Spinal cord (tissue), 10 donors: ENCODE results near the gene PPP3R1. TPM values are rescaled to one million over a fixed set of nuclear protein-coding genes. Genes with fewer than 3 reads are reported as not detected.

ENCODE experiments used
- DNase-seq, 6 donors: peaks; one replicate each; pipeline versions ENCODE4 v3.0.0 to v3.0.0-alpha.2; 2013 to 2015; ENCODE audit warnings: low spot score in 6 of 6, low read depth in 4 of 6
- H3K27ac ChIP-seq: one replicate; pipeline ENCODE4 v1.5.1; 2013; ENCODE audit warnings: low read depth, low read length, control low read depth
- H3K27me3 ChIP-seq: one replicate; pipeline ENCODE4 v1.6.1; 2013; ENCODE audit warnings: low read length; ENCODE audit not compliant: control insufficient read depth, insufficient read depth
- H3K36me3 ChIP-seq: one replicate; pipeline ENCODE4 v1.6.1; 2013; ENCODE audit warnings: low read length; ENCODE audit not compliant: control insufficient read depth, insufficient read depth
- H3K4me1 ChIP-seq: one replicate; pipeline ENCODE4 v1.6.1; 2013; ENCODE audit warnings: low read length; ENCODE audit not compliant: control insufficient read depth, insufficient read depth
- H3K4me3 ChIP-seq: one replicate; pipeline ENCODE4 v1.5.1; 2013; ENCODE audit warnings: low read depth, low read length, control low read depth
- H3K9me3 ChIP-seq: one replicate; pipeline ENCODE4 v1.6.1; 2013; ENCODE audit warnings: low read length; ENCODE audit not compliant: control insufficient read depth, insufficient read depth
- WGBS: methylation state at CpG from one replicate; pipeline ENCODE4 v1.1.5; 2013; ENCODE audit warnings: missing lambda C conversion rate; ENCODE audit not compliant: insufficient coverage; 5-methylcytosine and 5-hydroxymethylcytosine counted together
- polyA plus RNA-seq, 2 donors: library from polyadenylated mRNA; unstranded; fragments of 120-200 nt; gene quantifications; one replicate each; pipeline ENCODE4 v1.2.1, GENCODE V29; 2013; ENCODE audit not compliant: insufficient read length in 2 of 2
- total RNA-seq, 2 donors: library from RNA; depleted of rRNA in 1 of 2; stranded (reverse); fragments of 120-200 nt in 1 of 2; fragments of >200 nt in 1 of 2; gene quantifications; one replicate each; pipeline versions ENCODE4 v1.2.3 to v1.2.4, GENCODE V29; 2013 to 2014
- donor health status: healthy.

The PPP3R1 gene
- total and polyA plus RNA-seq, 4 donors, result 23.8 to 170 (median 147) TPM

DNA sequence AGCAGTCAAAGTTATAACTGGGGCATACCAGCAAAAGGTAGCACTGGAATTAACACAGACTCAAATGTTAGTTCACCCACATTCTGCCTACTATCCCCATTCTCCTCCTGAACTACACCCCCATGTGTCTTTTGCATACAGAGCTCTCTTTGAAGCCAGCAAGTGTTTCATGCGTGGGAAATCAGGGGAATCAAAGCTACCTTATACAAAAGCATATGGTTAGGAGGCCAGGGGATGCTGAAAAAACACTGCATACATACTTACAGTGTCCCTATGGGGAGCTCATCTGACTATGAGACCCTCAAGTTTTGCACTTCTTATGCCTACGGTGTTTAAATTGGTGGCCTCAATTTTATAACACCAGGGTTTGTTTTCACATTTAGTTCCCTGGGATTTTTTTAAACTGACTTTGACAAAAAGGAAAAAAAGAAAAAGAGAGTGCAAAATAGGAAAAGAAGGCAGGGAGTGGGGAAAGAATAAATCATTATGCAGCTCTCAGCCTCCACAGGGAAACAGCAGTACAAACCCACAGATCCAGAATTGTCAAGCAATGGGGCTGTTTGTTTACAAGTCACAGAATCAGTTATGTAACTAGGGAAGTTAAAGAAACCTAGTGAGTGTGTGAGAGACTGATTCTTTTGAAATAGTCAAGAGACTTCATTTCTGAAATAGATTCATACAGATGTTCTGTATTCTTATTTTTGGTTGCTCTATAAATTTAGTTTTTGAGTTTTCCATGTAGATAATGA, 20.1 kb upstream of the PPP3R1 start:
- DNase-seq, result peak in 1 of 6 donors; percentile 28
- H3K27me3 ChIP-seq, result no peaks in the 10 kb centered on the region
- WGBS, result no CpG with 5 or more reads among the region's 2 CpGs
- H3K36me3 ChIP-seq, result no peaks in the 10 kb centered on the region
- no peak overlapping the region for H3K27ac ChIP-seq
- no peaks in the 10 kb centered on the region for H3K9me3 ChIP-seq
- H3K4me1 ChIP-seq, result no peaks in the 10 kb centered on the region
- H3K4me3 ChIP-seq, result no peak overlapping the region

- DNase-seq, result no peak
- no peaks in the 10 kb centered on the region for H3K36me3 ChIP-seq
- WGBS, result no CpG with 5 or more reads among the region's 1 CpG
- no peaks in the 10 kb centered on the region for H3K27me3 ChIP-seq
- no peak overlapping the region for H3K4me3 ChIP-seq
- H3K27ac ChIP-seq, result no peak overlapping the region
- no peaks in the 10 kb centered on the region for H3K9me3 ChIP-seq
- no peaks in the 10 kb centered on the region for H3K4me1 ChIP-seq
Measured at GRCh38 chr2:68266655-68267054, 14.3 kb upstream of the PPP3R1 start.

DNA sequence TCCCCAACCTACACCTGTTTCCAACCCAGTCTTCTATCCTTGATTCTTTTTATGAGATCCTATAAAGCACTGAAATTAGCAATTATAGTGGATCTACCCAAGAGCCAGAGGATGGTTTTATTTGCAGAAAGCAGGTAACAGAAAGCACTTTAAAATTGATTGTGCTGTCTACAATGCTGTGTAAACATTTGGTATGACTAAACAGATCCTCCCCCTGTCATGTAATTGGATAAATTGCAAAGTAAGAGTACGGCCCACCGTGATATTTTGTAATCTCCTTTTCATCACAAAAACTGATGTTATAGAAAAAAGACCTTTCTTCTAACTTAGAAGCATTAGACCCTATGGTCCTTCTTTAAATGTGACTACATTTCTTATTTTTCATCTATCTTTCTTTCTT, 11.3 kb upstream of the PPP3R1 start:
- Histone ChIP-seq H3K4me1 (no peaks in the 10 kb centered on the region), H3K27me3 (no peaks in the 10 kb centered on the region), H3K27ac (no peak overlapping the region), H3K4me3 (no peak overlapping the region), H3K36me3 (no peaks in the 10 kb centered on the region), H3K9me3 (no peaks in the 10 kb centered on the region)
- DNase-seq, result no peak
- whole genome bisulfite sequencing, result no CpG with 5 or more reads among the region's 2 CpGs

DNA sequence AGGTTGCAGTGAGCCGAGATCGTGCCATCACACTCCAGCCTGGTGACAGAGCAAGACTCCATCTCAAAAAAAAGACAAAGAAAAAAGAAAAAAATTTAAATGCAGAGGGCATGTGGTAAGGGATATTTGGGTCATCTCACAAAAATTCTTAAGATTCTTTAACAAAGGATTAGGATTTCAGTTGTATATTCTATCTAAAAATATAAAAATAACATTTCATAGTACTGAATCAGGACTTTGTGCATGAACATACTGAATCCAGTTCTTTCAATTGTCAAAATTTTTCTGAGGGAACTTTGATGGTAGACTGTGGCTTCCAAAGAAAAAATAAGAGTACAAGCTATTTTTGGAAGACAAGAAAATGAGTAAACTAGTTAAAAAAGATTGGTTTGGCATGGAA, 6.5 kb upstream of the PPP3R1 start:
- H3K36me3 ChIP-seq, result no peaks in the 10 kb centered on the region
- no peaks in the 10 kb centered on the region for H3K4me1 ChIP-seq
- H3K9me3 ChIP-seq, result no peaks in the 10 kb centered on the region
- H3K27ac ChIP-seq, result no peak overlapping the region
- H3K4me3 ChIP-seq, result no peak overlapping the region
- no peaks in the 10 kb centered on the region for H3K27me3 ChIP-seq
- WGBS, result no CpG with 5 or more reads among the region's 2 CpGs
- DNase-seq, result no peak

DNA sequence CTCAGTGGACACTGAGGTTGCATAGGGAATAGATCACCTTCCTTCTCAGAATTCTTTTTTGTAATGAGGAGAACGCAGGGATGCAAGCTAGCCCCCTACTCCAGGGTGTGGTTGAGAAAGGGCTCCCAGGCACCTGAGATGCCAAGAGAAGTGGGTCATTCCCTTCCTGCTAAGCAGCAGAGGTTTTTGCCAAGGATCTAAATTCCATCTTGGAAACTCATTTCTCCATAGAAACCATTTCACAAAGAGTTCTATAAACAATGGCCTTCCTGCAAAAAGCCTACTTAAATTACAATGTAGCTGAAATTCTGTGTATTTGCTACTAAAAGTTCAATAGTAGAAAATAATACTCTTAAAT, 3.7 kb upstream of the PPP3R1 start:
- DNase-seq, result peak in 2 of 6 donors; percentile 7 to 38

DNA sequence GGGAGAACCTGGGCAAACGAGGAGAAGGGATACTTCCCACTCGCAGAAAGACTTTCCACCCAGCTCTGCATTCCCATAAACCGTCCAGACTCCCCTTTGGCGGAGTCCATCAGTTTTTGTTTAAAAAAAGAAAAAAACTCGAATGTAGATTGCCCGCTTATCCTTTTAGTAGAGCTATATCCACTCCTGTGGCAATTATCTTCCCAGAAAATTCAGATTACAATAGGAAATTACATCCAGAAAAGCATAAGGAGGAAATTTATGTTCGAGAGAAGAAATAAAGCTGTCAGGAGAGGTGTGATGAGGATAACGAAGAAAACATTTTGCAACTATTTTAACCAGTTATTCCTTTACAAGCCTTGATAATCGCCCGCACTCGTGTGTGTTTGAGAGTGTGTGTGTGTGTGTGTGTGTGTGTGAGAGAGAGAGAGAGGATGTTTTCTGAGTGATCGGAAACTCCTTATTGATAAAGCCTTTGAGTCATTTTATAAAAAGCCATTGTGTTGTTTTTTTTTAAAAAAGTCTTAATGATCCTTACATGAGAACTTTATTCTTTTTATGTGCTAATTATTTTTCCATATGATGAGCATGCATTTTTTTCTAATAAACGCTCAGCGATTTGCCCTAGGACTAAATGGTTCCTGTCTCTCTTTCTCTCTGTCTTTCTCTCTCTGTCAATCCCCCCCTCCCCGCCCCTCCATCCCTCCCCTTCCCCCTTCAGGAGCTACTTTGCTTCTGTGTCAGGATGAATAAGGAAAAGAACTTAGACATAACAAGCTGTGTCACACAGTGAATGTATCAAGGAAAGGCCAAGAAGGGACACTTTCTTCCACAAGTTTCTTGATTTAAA, 1.1 kb upstream of the PPP3R1 start:
- Histone ChIP-seq H3K36me3 (no peaks in the 10 kb centered on the region), H3K27me3 (no peaks in the 10 kb centered on the region), H3K27ac (peak overlapping the region; percentile 98), H3K4me3 (peak overlapping the region; percentile 95), H3K9me3 (no peaks in the 10 kb centered on the region), H3K4me1 (no peaks in the 10 kb centered on the region)
- no CpG with 5 or more reads among the region's 15 CpGs for WGBS
- peak in 4 of 6 donors; percentile 12 to 57 (median 30) for DNase-seq

More for the DNA sequence above, 3.7 kb upstream of the PPP3R1 start:
- no peaks in the 10 kb centered on the region for H3K36me3 ChIP-seq
- H3K27ac ChIP-seq, result no peak overlapping the region
- no peaks in the 10 kb centered on the region for H3K27me3 ChIP-seq
- H3K4me1 ChIP-seq, result no peaks in the 10 kb centered on the region
- WGBS, result no CpG with 5 or more reads among the region's 1 CpG
- no peak overlapping the region for H3K4me3 ChIP-seq
- H3K9me3 ChIP-seq, result no peaks in the 10 kb centered on the region

DNA sequence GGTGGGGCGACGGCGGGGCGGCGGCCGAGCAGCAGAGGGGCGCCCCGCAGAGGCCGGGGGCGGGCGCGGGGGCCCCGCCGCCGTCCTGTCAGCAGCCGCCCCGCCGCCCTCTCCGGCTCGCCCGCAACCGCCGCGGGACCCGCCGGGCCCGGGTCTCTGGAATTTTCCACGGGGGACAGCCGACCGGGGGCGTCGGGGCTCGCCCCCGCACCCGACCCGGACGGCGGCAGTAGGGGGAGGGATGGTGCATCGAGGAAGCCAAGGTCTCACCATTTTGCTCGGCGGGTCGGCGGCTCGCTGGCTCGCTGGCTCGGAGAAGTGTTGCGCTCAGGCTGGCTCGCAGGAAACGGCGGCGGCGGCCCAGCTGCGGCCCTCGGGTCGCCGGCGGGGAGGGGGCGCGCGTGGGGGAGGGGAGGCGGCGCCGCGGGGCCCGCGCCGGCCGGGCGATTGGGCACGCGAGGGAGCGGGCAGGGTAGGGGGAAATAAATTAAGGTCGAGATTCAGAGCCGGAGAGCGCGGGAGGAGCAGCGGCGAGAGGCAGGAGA, 405 bp downstream of the PPP3R1 start:
- peak in 3 of 6 donors; percentile 7 to 64 (median 8) for DNase-seq
- Histone ChIP-seq H3K36me3 (no peaks in the 10 kb centered on the region), H3K27me3 (no peaks in the 10 kb centered on the region), H3K9me3 (no peaks in the 10 kb centered on the region), H3K4me1 (peaks cover 2% of the 10 kb centered on the region), H3K4me3 (peak overlapping the region; percentile 95), H3K27ac (peak overlapping the region; percentile 98)
- 0% methylated on average over 63 of the region's 78 CpGs for WGBS

DNA sequence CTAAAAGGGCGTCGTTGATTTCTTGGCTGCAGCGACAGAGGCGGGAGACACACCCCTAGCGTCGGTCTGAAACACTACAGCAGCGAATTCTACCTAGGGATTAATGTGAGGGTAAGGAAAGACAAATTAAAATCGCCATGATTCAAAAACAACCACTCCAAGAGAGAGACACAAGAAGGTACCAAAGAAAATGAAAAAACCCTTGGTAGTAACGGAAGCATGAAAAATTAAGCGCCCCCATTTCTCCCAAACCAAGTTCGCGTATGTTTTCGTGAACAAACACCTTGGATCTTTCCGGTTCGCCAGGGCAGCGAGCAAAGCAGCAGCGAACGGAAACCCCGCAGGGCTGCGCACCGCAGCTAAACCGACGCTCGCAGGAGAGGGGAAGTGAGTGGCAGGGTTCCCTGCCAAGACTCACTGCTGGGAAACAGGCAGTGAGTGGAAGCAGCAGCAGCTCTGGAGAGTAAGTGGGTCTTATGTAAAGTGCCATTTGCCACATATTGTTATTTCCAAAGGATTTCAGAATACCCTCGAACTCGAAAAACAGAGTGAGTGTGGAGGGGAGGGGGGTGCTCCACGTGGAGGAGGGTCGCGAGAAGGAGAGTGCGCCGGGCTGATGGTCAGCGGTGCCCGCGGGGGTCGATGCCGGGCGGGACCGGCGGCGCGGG, 1.0 kb downstream of the PPP3R1 start:
- Histone ChIP-seq H3K27me3 (no peaks in the 10 kb centered on the region), H3K27ac (peak overlapping the region; percentile 92), H3K9me3 (no peaks in the 10 kb centered on the region), H3K4me1 (peaks cover 5% of the 10 kb centered on the region), H3K36me3 (no peaks in the 10 kb centered on the region), H3K4me3 (peak overlapping the region; percentile 95)
- DNase-seq, result peak; percentile 26 to 91 (median 48)
- WGBS, result 0% methylated on average over 29 of the region's 41 CpGs

- Histone ChIP-seq H3K4me1 (peaks cover 5% of the 10 kb centered on the region), H3K4me3 (peak overlapping the region; percentile 95)
- 10% methylated on average over 9 of the region's 15 CpGs for WGBS
Measured at GRCh38 chr2:68250652-68251186, 1.6 kb downstream of the PPP3R1 start.

More at GRCh38 chr2:68250652-68251186, 1.6 kb downstream of the PPP3R1 start:
- peak overlapping the region; percentile 92 for H3K27ac ChIP-seq
- peak in 1 of 6 donors; percentile 28 for DNase-seq
- H3K36me3 ChIP-seq, result no peaks in the 10 kb centered on the region
- H3K27me3 ChIP-seq, result no peaks in the 10 kb centered on the region
- H3K9me3 ChIP-seq, result no peaks in the 10 kb centered on the region
